HG03521 (cell line): Measurements from ENCODE around the gene ARRDC2.

ENCODE experiments used
- ATAC-seq: cut with Tn5 transposase; IDR thresholded peaks from one replicate; pipeline ENCODE4 v1.9.1; 2021; ENCODE audit warnings: mild to moderate bottlenecking, moderate library complexity; ENCODE audit not compliant: unreplicated experiment

ARRDC2 gene

GRCh38 chr19:18057557-18057956, 49.6 kb downstream of the ARRDC2 start:
- ATAC-seq, result no peak

- no peak for ATAC-seq
Observed at GRCh38 chr19:18058208-18059009, 50.4 kb downstream of the ARRDC2 start.

DNA sequence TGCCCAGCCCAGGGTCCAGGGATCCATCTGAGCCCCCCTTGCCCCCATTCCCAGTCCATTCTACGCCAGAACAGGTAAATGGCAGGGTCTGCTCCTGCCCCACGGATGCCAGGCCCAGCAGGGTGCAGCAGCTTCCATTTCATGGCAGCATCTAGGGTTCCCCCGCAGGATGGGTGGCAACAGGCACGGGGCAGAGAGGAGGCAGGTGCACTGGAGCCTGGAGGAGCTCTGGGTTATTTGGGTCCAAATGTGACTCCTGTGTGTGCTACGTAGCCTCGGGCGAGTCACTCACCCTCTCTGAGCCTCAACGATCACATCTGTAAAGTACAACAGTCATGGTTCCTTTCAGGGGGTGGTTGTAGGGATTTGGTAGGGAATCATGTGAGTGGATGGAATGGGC, 51.3 kb downstream of the ARRDC2 start:
- ATAC-seq, result no peak

DNA sequence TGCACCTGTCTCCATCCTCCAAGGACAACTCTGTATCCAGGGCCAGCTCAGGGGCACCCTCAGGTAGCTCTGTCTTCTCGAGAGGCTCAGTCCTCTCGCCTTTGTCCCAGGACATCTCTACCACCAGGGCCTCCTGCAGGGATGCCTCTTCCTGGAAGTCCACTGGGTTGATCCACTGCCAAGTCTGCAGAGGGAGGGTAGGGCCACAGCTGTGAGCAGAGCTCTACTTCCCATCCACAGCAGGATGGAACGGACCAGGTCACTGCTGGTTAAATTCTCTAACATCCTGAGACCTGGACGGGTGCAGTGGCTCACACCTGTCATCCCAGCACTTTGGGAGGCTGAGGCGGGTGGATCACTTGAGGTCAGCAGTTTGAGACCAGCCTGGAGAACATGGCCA, 51.9 kb downstream of the ARRDC2 start:
- ATAC-seq, result no peak

- ATAC-seq, result no peak
Observed at GRCh38 chr19:18060472-18060871, 52.5 kb downstream of the ARRDC2 start.

GRCh38 chr19:18062028-18062427, 54.1 kb downstream of the ARRDC2 start:
- no peak for ATAC-seq

DNA sequence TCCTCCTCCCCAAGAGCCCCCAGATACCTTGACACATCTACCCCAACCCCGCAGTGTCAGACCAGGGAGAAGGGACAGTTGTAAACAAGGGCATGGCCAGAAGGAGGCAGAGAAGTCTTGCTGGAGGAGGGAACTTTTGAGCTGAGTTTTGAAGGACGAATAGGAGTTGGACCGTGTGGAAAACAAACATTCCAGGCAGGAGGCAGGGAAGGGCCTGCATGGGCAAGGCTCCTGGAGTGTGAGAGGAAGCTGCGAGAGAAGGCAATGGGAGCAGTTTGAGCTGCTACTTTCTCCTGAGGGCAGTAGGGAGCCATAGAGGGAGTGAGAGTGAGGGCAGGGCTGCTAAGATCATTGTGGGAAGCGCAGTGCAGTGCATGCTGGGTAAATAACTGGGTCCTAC, 55.5 kb downstream of the ARRDC2 start:
- no peak for ATAC-seq
